ENCODE measurements around the gene ANAPC2. TPM values are rescaled to one million over a fixed set of nuclear protein-coding genes. Genes with fewer than 3 reads are reported as not detected.
A peak's percentile ranks its signal among the peaks of the same experiment; 100 is the strongest.

Gene ANAPC2
- total RNA-seq, 2 donors from 2014 or later, result 56.9 to 63.5 TPM

GRCh38 chr9:137199411-137200121, 11.2 kb upstream of the ANAPC2 start:
- ATAC-seq (replicated peaks in 1 of 2), result no peak
- Mint-ChIP-seq H3K27me3 (ENCODE audit: low read depth) (no peaks in the 10 kb centered on the region), H3K27ac (no peak overlapping the region), H3K4me3 (peak overlapping the region; percentile 84 to 89), H3K36me3 (ENCODE audit: insufficient read depth in 2 of 2) (peaks cover 0 to 4% of the 10 kb centered on the region in 2 donors), H3K4me1 (ENCODE audit: low read depth) (peaks cover 34% of the 10 kb centered on the region), H3K9me3 (no peaks in the 10 kb centered on the region)
- DNase-seq, result no peak

DNA sequence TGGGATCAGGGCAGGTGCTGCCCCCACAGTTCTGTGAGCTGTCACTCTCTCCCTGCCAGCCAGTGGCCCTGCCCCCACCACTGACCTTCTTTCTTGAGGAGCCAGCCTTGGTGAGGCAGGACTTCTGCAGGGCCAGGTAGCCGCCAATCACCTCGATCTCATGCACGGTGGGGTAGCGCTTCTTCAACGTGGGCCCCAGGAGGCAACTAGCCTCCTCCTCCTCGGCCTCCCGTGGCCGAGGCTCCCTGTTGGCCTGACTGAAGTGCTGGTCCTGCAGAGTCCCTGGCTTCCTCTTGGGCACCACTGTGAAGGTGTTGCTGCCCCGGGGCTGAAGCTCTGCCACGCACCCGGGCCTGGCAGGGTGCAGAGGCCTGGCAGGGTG, 10.5 kb upstream of the ANAPC2 start:
- peaks cover 0 to 2% of the 10 kb centered on the region in 2 donors for H3K36me3 Mint-ChIP-seq (ENCODE audit: insufficient read depth in 2 of 2)
- no peak overlapping the region for H3K27ac Mint-ChIP-seq
- H3K27me3 Mint-ChIP-seq (ENCODE audit: low read depth), result no peaks in the 10 kb centered on the region
- no peaks in the 10 kb centered on the region for H3K9me3 Mint-ChIP-seq
- ATAC-seq (replicated peaks in 1 of 2), result no peak
- H3K4me3 Mint-ChIP-seq, result peak overlapping the region in 1 of 2 donors; percentile 84
- DNase-seq, result no peak
- peaks cover 27% of the 10 kb centered on the region for H3K4me1 Mint-ChIP-seq (ENCODE audit: low read depth)

DNA sequence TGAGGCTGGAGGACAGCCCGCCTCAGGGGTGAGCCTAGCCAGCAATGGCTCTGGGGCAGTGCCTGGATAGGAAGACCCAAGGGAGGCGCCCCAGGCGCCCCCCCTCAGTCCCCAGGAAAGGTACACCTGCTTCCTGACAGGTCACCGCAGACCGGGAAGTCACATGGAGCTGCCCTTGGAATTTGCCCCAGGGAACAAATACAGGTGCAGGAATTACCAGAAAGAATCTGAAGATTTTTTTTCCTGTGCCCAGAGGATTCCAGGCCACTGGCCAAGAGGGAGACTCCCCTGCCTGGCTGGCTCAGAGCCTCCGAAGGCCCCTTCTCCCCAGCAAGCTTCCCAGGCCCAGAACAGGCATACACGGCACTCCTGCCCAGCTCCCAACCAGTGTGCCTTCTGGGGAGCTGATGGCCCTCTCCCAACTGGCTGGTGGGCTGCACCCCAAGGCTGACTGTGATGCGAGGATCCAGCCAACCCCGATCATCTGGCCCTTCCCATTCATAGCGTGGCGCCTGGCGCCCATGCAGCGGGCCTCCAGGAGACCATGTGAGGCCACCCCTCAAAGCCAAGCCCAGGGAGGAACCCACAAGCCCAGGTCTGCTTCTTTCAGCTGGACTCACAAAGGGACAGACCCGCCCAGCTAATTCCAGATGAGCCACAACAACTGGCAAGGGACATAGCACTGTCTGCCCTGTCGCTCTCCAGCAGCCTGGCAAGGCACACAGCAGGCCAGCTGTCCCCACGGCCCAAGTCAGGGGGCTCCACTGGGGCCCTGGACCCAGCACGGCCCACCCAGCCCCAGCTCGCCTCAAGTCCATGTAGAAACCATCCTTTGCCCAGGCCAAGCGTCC, 9.9 kb upstream of the ANAPC2 start:
- Mint-ChIP-seq H3K4me3 (peak overlapping the region; percentile 18 to 36), H3K36me3 (ENCODE audit: insufficient read depth in 2 of 2) (peaks cover 0 to 1% of the 10 kb centered on the region in 2 donors), H3K27ac (no peak overlapping the region), H3K4me1 (ENCODE audit: low read depth) (peaks cover 22% of the 10 kb centered on the region), H3K27me3 (ENCODE audit: low read depth) (no peaks in the 10 kb centered on the region), H3K9me3 (no peaks in the 10 kb centered on the region)
- DNase-seq, result no peak
- no peak for ATAC-seq (replicated peaks in 1 of 2)

GRCh38 chr9:137195525-137196220, 7.3 kb upstream of the ANAPC2 start:
- peaks cover 0 to 3% of the 10 kb centered on the region in 2 donors for H3K36me3 Mint-ChIP-seq (ENCODE audit: insufficient read depth in 2 of 2)
- no peak overlapping the region for H3K27ac Mint-ChIP-seq
- H3K4me3 Mint-ChIP-seq, result no peak overlapping the region
- no peaks in the 10 kb centered on the region for H3K27me3 Mint-ChIP-seq (ENCODE audit: low read depth)
- ATAC-seq (replicated peaks in 1 of 2), result no peak
- H3K9me3 Mint-ChIP-seq, result no peaks in the 10 kb centered on the region
- H3K4me1 Mint-ChIP-seq (ENCODE audit: low read depth), result peaks cover 11% of the 10 kb centered on the region
- no peak for DNase-seq

DNA sequence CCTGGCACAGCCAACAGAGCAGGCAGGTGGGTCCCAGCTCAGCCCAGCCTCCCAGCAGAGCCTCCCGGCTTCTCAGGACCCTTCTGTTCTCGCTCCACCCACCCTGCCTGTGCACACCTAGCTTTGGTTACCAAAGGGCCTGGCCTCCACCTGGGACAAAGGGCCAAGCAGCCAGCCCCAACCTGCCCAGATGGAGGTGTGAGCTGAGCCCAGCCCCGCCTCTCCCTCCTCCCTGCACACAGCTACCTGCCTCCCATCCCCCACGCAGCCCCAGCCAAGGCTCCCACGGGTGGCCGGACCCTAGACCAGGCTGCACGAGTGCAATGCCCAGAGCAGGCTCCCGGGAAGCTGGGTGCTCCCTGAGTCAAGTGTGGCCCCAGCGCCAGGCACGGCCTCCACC, 6.5 kb upstream of the ANAPC2 start:
- Mint-ChIP-seq H3K4me3 (no peak overlapping the region), H3K36me3 (ENCODE audit: insufficient read depth in 2 of 2) (peaks cover 0 to 5% of the 10 kb centered on the region in 2 donors), H3K9me3 (no peaks in the 10 kb centered on the region), H3K27me3 (ENCODE audit: low read depth) (no peaks in the 10 kb centered on the region), H3K4me1 (ENCODE audit: low read depth) (peaks cover 17% of the 10 kb centered on the region), H3K27ac (no peak overlapping the region)
- ATAC-seq (replicated peaks in 1 of 2), result no peak
- no peak for DNase-seq

- Mint-ChIP-seq H3K4me1 (ENCODE audit: low read depth) (peaks cover 22% of the 10 kb centered on the region), H3K4me3 (no peak overlapping the region), H3K27me3 (ENCODE audit: low read depth) (no peaks in the 10 kb centered on the region), H3K9me3 (no peaks in the 10 kb centered on the region), H3K36me3 (ENCODE audit: insufficient read depth in 2 of 2) (peaks cover 0 to 3% of the 10 kb centered on the region in 2 donors), H3K27ac (no peak overlapping the region)
- ATAC-seq (replicated peaks in 1 of 2) (no peak), DNase-seq (no peak)
Measured at GRCh38 chr9:137194388-137194787, 6.0 kb upstream of the ANAPC2 start.

DNA sequence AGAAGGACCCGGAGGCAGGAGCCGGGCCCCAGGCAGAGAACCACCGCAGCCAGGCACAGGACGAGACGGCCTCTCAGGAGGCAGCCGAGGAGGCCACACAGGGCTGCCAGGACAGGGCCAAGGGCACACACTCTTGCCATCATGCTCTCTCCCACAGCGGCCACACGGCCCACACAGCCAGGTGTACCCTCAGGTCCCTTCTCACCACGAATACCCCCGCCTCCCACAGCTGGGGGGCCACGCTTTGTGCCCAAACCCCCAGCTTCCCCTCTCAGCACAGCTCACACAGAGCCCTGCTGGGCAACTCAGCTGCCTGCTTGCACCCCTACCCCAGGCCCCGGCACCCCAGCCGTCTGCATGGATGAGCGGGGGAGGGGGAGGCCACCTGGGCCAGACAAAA, 5.4 kb upstream of the ANAPC2 start:
- Mint-ChIP-seq H3K4me3 (no peak overlapping the region), H3K27me3 (ENCODE audit: low read depth) (no peaks in the 10 kb centered on the region), H3K9me3 (no peaks in the 10 kb centered on the region), H3K4me1 (ENCODE audit: low read depth) (peaks cover 28% of the 10 kb centered on the region), H3K36me3 (ENCODE audit: insufficient read depth in 2 of 2) (peaks cover 0 to 3% of the 10 kb centered on the region in 2 donors), H3K27ac (no peak overlapping the region)
- DNase-seq, result no peak
- ATAC-seq (replicated peaks in 1 of 2), result no peak

- no peak for DNase-seq
- Mint-ChIP-seq H3K27ac (no peak overlapping the region), H3K36me3 (ENCODE audit: insufficient read depth in 2 of 2) (peaks cover 0 to 3% of the 10 kb centered on the region in 2 donors), H3K4me3 (no peak overlapping the region), H3K27me3 (ENCODE audit: low read depth) (no peaks in the 10 kb centered on the region), H3K9me3 (no peaks in the 10 kb centered on the region), H3K4me1 (ENCODE audit: low read depth) (peaks cover 23% of the 10 kb centered on the region)
- ATAC-seq (replicated peaks in 1 of 2), result no peak
Measured at GRCh38 chr9:137192859-137193258, 4.5 kb upstream of the ANAPC2 start.

- H3K27me3 Mint-ChIP-seq (ENCODE audit: low read depth), result no peaks in the 10 kb centered on the region
- no peaks in the 10 kb centered on the region for H3K9me3 Mint-ChIP-seq
- no peak overlapping the region for H3K27ac Mint-ChIP-seq
- no peak overlapping the region for H3K4me3 Mint-ChIP-seq
- DNase-seq (no peak), ATAC-seq (replicated peaks in 1 of 2) (no peak)
- H3K36me3 Mint-ChIP-seq (ENCODE audit: insufficient read depth in 2 of 2), result peaks cover 0 to 3% of the 10 kb centered on the region in 2 donors
- peaks cover 27% of the 10 kb centered on the region for H3K4me1 Mint-ChIP-seq (ENCODE audit: low read depth)
Measured at GRCh38 chr9:137192448-137192780, 4.1 kb upstream of the ANAPC2 start.

- H3K4me1 Mint-ChIP-seq (ENCODE audit: low read depth), result peaks cover 33% of the 10 kb centered on the region
- H3K9me3 Mint-ChIP-seq, result no peaks in the 10 kb centered on the region
- H3K27me3 Mint-ChIP-seq (ENCODE audit: low read depth), result no peaks in the 10 kb centered on the region
- peaks cover 0 to 3% of the 10 kb centered on the region in 2 donors for H3K36me3 Mint-ChIP-seq (ENCODE audit: insufficient read depth in 2 of 2)
- H3K27ac Mint-ChIP-seq, result no peak overlapping the region
- DNase-seq (no peak), ATAC-seq (replicated peaks in 1 of 2) (no peak)
- no peak overlapping the region for H3K4me3 Mint-ChIP-seq
Measured at GRCh38 chr9:137191691-137192447, 3.5 kb upstream of the ANAPC2 start.

DNA sequence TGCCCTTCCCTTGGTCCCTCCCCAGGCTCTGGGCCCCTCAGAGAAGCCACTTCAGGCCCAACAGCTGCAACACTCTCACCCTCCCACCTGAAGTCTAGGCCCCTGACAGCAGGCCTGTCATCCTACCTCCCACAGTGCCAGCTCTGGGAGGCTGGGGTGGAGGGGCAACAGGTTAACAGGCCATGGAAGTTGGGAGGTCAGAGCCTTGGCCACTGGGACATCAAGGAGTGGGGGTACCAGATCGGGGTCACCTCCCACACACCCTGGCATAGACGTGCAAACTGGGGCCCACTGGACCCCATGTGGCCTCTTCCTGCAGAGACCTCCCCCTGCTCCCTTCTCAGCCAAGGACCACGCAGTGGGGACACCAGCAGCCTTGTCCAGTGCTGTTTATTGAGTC, 2.9 kb upstream of the ANAPC2 start:
- Mint-ChIP-seq H3K36me3 (ENCODE audit: insufficient read depth in 2 of 2) (peaks cover 0 to 3% of the 10 kb centered on the region in 2 donors), H3K27ac (no peak overlapping the region), H3K4me3 (peak overlapping the region in 1 of 2 donors; percentile 71), H3K27me3 (ENCODE audit: low read depth) (no peaks in the 10 kb centered on the region), H3K9me3 (no peaks in the 10 kb centered on the region), H3K4me1 (ENCODE audit: low read depth) (peaks cover 39% of the 10 kb centered on the region)
- no peak for DNase-seq
- ATAC-seq (replicated peaks in 1 of 2), result no peak

DNA sequence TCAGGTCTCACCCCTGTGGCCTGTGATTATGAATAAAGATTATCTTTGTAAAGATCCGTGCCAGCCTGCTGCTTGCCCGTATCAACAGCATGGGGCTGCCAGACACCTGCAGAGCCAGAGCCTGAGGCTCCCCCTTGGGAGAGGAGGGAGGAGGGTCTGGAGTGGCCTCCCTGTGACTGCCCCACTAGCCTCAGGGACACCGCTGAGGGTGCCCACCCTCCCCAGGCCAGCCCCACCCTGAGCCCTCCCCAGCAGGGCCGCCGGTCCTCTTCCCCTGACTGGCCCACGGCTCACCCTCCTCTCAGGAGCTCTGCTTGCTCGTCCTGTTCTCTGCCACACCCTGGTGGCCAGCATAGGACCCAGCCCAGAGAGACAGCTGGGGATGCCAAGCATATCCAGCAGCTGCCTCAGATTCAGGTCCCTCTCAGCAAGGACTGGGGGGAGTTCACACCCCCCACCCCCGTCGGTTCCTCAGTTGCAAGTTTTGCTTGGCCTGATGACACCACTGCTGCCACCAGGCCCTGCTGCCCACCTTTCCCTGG, 2.0 kb upstream of the ANAPC2 start:
- peaks cover 0 to 3% of the 10 kb centered on the region in 2 donors for H3K36me3 Mint-ChIP-seq (ENCODE audit: insufficient read depth in 2 of 2)
- no peak for ATAC-seq (replicated peaks in 1 of 2)

More for the DNA sequence above, 2.0 kb upstream of the ANAPC2 start:
- no peaks in the 10 kb centered on the region for H3K27me3 Mint-ChIP-seq (ENCODE audit: low read depth)
- H3K4me3 Mint-ChIP-seq, result peak overlapping the region; percentile 93 to 94
- no peak for DNase-seq
- no peaks in the 10 kb centered on the region for H3K9me3 Mint-ChIP-seq
- H3K27ac Mint-ChIP-seq, result peak overlapping the region; percentile 76
- peaks cover 42% of the 10 kb centered on the region for H3K4me1 Mint-ChIP-seq (ENCODE audit: low read depth)

Measured in activated T-cell treated with anti-CD3 and anti-CD28 coated beads, Interleukin-2, amount 50 U/mL, for 72 hours (primary cell).